Measurements from ENCODE around the gene GNAT2. TPM values are rescaled to one million over a fixed set of nuclear protein-coding genes. Genes with fewer than 3 reads are reported as not detected.
A peak's percentile ranks its signal among the peaks of the same experiment; 100 is the strongest.

The GNAT2 gene
- polyA plus RNA-seq, 1 experiment = 0.09 TPM

DNA sequence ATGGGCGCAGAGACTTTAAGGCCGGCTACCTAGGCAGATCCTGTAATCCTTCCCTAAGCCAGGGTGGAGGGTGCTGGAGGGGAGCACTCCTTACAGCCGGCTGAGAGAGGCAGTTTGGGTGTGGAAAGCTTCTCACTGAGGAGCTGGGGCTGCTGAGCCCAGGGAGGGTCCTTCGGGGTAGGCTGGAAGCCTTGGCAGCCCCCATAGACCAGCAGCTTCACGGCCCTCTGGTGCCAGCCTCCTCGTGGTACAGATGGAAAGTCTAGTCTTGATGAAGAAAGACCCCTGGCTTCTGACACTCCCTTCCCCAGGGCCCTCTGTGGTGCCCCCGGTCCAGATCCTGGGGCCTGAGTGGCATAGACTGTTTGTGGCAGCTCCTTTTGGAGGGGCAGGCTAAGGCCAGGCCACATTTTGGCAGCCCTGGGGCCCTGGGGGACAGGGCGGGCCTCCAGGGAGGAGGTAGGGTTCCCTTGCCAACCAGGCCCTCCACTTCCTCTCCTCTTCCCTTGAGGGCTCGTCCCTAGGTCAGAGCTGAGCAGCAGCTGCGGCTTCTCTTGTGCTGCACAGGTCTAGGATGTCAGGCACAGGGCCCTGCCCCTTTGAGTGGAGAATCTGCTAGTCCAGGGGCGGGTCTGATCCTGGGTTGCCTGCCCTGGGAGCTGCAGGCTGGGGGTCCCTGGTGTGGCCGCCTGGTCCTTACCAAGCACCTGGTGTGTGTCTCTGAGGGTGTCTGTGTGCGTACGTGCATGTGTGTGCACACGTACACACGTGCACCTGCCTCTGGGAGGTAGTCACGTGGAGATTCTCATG is 5.0 kb upstream of the GNAT2 start:
- POLR2A ChIA-PET = no interaction called here
- Histone ChIP-seq H3K4me3 (ENCODE audit: low read depth, low read length) (no peak overlapping the region), H3K27me3 (ENCODE audit: control insufficient read depth, insufficient read depth, low read length) (no peaks in the 10 kb centered on the region), H3K36me3 (ENCODE audit: control insufficient read depth, insufficient read depth, low read length) (peaks cover 31% of the 10 kb centered on the region)
- no peak for DNase-seq (ENCODE audit: low read depth)
- TF ChIP-seq, protein P1, sequence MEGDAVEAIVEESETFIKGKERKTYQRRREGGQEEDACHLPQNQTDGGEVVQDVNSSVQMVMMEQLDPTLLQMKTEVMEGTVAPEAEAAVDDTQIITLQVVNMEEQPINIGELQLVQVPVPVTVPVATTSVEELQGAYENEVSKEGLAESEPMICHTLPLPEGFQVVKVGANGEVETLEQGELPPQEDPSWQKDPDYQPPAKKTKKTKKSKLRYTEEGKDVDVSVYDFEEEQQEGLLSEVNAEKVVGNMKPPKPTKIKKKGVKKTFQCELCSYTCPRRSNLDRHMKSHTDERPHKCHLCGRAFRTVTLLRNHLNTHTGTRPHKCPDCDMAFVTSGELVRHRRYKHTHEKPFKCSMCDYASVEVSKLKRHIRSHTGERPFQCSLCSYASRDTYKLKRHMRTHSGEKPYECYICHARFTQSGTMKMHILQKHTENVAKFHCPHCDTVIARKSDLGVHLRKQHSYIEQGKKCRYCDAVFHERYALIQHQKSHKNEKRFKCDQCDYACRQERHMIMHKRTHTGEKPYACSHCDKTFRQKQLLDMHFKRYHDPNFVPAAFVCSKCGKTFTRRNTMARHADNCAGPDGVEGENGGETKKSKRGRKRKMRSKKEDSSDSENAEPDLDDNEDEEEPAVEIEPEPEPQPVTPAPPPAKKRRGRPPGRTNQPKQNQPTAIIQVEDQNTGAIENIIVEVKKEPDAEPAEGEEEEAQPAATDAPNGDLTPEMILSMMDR (IDR thresholded peaks at IDR 0.05; ENCODE audit: insufficient read depth, low read depth, low read length) = no peak
- CTCF ChIA-PET = interaction anchor here (0.5 to 13.3 kb wide), 8 partner anchors 14 to 360 kb away, joined by 3 to 153 read pairs (median 4); partner anchors contain the start of genes AHCYL1 and GNAI3

DNA sequence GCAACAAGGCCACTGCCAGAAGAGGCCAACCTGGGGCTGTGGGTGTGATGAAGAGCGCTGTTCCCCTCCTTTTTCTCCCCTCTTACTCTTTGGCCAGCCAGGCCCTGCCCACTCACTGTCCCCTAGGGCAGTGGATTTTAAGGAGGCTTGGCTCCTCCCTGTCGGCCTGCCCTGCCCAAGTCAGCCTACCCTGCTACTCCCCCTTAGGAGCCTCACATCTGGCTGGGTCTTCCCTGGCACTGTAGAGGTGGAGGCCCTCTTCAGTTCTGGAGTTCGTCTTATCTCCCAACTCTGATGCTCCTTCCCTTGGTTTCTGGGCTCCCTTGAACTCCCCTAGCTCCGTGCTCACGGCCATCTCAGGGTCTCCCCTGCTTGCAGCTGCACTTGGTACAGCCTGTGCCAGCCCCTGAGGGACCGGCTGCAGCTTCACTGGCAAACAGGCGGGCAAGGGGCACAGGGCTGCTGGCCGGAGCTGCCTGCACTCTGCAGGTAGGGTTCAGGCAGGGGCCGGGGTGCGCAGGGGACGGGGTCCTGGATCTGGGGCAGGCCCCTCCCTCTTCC is 4.3 kb upstream of the GNAT2 start:
- no peaks in the 10 kb centered on the region for H3K27me3 ChIP-seq (ENCODE audit: control insufficient read depth, insufficient read depth, low read length)
- peak overlapping the region; percentile 4; the same call in 1 of the 2 replicates for H3K4me3 ChIP-seq (ENCODE audit: low read depth, low read length)
- TF ChIP-seq, protein P1 (IDR thresholded peaks at IDR 0.05; ENCODE audit: insufficient read depth, low read depth, low read length) = no peak
- POLR2A ChIA-PET = interaction anchor here (0.7 kb wide), 1 partner anchor 95 kb away, joined by 3 read pairs; no protein-coding TSS in a partner anchor
- peaks cover 24% of the 10 kb centered on the region for H3K36me3 ChIP-seq (ENCODE audit: control insufficient read depth, insufficient read depth, low read length)
- CTCF ChIA-PET = interaction anchor here (0.5 to 13.3 kb wide), 5 partner anchors 15 to 91 kb away, joined by 3 to 153 read pairs (median 5); partner anchors contain the start of gene GNAI3
- no peak for DNase-seq (ENCODE audit: low read depth)

DNA sequence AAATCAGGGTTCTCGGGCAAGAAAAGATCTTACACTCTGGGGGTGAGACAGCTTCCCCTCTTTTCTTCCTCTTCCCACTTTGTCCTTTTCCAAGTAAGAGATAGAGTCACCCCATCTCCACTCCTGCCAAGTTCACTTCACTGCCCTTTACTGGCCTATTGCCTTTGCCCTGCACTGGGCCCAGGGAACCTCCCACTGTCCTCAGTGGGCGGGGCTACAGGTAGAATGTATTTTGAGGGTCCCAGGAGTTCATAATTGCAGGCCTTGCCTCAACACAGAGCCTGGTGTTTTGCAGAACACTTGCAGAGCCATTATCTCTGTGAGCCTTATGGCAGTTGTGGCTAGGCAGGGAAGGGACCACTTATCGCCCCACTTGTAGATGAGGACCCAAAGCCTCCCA is 3.5 kb upstream of the GNAT2 start:
- H3K4me3 ChIP-seq (ENCODE audit: low read depth, low read length) = no peak overlapping the region
- TF ChIP-seq, protein P1 (IDR thresholded peaks at IDR 0.05; ENCODE audit: insufficient read depth, low read depth, low read length) = no peak
- CTCF ChIA-PET = interaction anchor here (4.2 to 13.3 kb wide), 2 partner anchors 15 to 77 kb away, joined by 19 to 153 read pairs; no protein-coding TSS in a partner anchor
- H3K36me3 ChIP-seq (ENCODE audit: control insufficient read depth, insufficient read depth, low read length) = peaks cover 16% of the 10 kb centered on the region
- POLR2A ChIA-PET = no interaction called here
- no peaks in the 10 kb centered on the region for H3K27me3 ChIP-seq (ENCODE audit: control insufficient read depth, insufficient read depth, low read length)
- no peak for DNase-seq (ENCODE audit: low read depth)

DNA sequence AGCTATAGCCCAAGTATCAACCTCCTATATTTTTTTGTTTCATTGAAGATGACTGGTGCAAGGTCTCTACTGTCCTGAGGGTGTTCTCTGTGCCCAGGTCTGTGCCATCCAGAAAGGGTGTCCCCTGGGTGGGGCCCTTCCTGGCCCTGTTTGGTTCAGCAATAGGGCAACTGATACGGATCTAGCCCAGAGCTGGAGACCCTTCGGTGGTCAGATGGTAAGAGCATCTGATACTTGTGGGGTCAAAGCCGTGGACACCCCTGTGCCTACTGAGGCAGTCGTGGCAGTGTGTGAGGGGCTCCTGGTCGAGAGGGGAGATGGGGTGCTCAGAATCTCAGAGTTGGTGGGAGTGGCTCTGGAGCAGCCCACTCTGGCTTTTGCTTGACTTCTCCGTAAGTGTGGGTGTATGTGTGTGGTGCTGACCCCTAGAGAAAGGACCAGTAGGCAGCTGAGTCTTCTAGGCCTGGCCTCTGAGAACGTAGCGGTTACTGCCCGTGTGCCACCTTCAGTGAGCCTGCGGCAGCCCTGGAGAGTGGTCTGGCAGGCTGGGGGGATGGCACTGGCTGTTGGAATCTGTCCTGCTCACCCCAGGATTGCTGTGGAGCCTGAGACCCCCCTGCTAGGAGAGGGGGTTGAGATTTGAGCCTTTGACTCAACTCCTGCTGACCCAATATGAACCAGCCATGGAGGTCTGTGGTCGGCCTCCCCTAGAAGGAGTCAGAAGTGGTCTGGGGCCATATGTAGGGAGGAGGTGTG is 2.9 kb upstream of the GNAT2 start:
- H3K4me3 ChIP-seq (ENCODE audit: low read depth, low read length) = peak overlapping the region; percentile 83
- ChIA-PET CTCF (interaction anchor here (0.8 to 13.3 kb wide), 3 partner anchors 11 to 76 kb away, joined by 3 to 153 read pairs (median 19); no protein-coding TSS in a partner anchor), POLR2A (interaction anchor here (0.6 kb wide), 1 partner anchor 139 kb away, joined by 21 read pairs; no protein-coding TSS in a partner anchor)

More for the DNA sequence above, 2.9 kb upstream of the GNAT2 start:
- H3K36me3 ChIP-seq (ENCODE audit: control insufficient read depth, insufficient read depth, low read length) = peaks cover 12% of the 10 kb centered on the region
- TF ChIP-seq, protein P1 (IDR thresholded peaks at IDR 0.05; ENCODE audit: insufficient read depth, low read depth, low read length) = no peak
- no peaks in the 10 kb centered on the region for H3K27me3 ChIP-seq (ENCODE audit: control insufficient read depth, insufficient read depth, low read length)
- no peak for DNase-seq (ENCODE audit: low read depth)
